Measurements from ENCODE around the gene SLC30A2.

SLC30A2 gene

DNA sequence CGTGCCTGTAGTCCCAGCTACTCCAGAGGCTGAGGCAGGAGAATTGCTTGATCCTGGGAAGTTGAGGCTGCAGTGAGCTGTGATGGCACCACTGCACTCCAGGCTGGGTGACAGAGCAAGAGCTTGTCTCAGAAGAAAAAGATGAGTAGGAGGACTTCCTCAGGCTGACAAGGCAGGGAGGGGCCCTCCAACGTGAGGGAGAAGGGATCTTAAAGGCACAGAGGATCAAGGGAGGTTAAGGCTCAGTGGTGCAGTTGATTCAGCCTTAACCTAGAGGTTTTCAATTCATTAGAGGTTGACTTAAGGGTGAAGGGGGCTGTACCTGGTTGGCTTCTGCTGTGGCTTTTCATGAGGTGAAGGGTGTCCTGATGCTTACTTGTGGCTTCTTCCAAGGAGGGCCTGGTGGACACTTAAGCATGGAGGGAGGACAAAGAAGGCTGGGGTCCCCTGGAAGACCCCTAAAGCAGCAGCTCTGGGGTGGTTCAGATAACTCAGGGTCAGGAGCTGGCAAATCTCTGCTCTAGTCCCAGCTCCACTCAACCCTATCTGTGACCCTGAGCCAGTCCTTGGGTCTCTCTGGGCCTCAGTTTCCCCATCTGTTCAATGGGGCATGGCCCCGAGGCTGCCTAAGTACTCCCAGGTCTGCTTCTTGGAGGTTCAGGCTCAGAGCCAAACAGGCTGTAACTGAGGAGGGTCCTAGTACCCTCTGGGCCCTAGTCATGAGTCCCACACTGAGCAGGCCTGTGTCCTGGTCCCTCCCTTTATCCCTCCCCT lies 18.0 kb downstream of the SLC30A2 start:
- Histone ChIP-seq H3K36me3 (ENCODE audit: control insufficient read depth in 2 of 2, insufficient read depth in 1 of 2, low read length in 2 of 2) (no peaks in the 10 kb centered on the region), H3K27ac (ENCODE audit: extremely low read depth, low read depth, low read length) (no peak overlapping the region), H3K4me3 (ENCODE audit: low read depth, low read length) (no peak overlapping the region), H3K9me3 (ENCODE audit: control insufficient read depth, insufficient read depth, low read depth, low read length) (no peaks in the 10 kb centered on the region), H3K4me1 (ENCODE audit: control insufficient read depth, insufficient read depth, low read length) (no peaks in the 10 kb centered on the region)
- POLR2A ChIA-PET, result interaction anchor here (0.9 kb wide), 1 partner anchor 9 kb away, joined by 3 read pairs; no protein-coding TSS in a partner anchor
- CTCF ChIA-PET, result interaction anchor here (0.5 to 1.6 kb wide), 4 partner anchors 11 to 185 kb away, joined by 3 read pairs; no protein-coding TSS in a partner anchor
- TF ChIP-seq, protein P1, sequence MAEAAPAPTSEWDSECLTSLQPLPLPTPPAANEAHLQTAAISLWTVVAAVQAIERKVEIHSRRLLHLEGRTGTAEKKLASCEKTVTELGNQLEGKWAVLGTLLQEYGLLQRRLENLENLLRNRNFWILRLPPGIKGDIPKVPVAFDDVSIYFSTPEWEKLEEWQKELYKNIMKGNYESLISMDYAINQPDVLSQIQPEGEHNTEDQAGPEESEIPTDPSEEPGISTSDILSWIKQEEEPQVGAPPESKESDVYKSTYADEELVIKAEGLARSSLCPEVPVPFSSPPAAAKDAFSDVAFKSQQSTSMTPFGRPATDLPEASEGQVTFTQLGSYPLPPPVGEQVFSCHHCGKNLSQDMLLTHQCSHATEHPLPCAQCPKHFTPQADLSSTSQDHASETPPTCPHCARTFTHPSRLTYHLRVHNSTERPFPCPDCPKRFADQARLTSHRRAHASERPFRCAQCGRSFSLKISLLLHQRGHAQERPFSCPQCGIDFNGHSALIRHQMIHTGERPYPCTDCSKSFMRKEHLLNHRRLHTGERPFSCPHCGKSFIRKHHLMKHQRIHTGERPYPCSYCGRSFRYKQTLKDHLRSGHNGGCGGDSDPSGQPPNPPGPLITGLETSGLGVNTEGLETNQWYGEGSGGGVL (tag by site-specific recombination; IDR thresholded peaks at IDR 0.05), result no peak
- TF ChIP-seq ZNF558 (tag by site-specific recombination; IDR thresholded peaks at IDR 0.05), result no peak
- peak; percentile 28; the same call in 1 of the 2 replicates for TF ChIP-seq ZNF394 (tag by site-specific recombination; IDR thresholded peaks at IDR 0.05; ENCODE audit: borderline replicate concordance)
- TF ChIP-seq EGR2 (tag by site-specific recombination; IDR thresholded peaks at IDR 0.05; ENCODE audit: low read depth), result 0 out of 2 replicates have a peak, but pooled peaks have one; percentile 21
- TF ChIP-seq, protein P2, sequence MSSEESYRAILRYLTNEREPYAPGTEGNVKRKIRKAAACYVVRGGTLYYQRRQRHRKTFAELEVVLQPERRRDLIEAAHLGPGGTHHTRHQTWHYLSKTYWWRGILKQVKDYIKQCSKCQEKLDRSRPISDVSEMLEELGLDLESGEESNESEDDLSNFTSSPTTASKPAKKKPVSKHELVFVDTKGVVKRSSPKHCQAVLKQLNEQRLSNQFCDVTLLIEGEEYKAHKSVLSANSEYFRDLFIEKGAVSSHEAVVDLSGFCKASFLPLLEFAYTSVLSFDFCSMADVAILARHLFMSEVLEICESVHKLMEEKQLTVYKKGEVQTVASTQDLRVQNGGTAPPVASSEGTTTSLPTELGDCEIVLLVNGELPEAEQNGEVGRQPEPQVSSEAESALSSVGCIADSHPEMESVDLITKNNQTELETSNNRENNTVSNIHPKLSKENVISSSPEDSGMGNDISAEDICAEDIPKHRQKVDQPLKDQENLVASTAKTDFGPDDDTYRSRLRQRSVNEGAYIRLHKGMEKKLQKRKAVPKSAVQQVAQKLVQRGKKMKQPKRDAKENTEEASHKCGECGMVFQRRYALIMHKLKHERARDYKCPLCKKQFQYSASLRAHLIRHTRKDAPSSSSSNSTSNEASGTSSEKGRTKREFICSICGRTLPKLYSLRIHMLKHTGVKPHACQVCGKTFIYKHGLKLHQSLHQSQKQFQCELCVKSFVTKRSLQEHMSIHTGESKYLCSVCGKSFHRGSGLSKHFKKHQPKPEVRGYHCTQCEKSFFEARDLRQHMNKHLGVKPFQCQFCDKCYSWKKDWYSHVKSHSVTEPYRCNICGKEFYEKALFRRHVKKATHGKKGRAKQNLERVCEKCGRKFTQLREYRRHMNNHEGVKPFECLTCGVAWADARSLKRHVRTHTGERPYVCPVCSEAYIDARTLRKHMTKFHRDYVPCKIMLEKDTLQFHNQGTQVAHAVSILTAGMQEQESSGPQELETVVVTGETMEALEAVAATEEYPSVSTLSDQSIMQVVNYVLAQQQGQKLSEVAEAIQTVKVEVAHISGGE (tag by site-specific recombination; conservative IDR thresholded peaks at IDR 0.05; ENCODE audit: low read depth), result no peak

- Histone ChIP-seq H3K9me3 (ENCODE audit: control insufficient read depth, insufficient read depth, low read depth, low read length) (no peaks in the 10 kb centered on the region), H3K27ac (ENCODE audit: extremely low read depth, low read depth, low read length) (no peak overlapping the region), H3K4me3 (ENCODE audit: low read depth, low read length) (no peak overlapping the region), H3K4me1 (ENCODE audit: control insufficient read depth, insufficient read depth, low read length) (no peaks in the 10 kb centered on the region), H3K36me3 (ENCODE audit: control insufficient read depth in 2 of 2, insufficient read depth in 1 of 2, low read length in 2 of 2) (no peaks in the 10 kb centered on the region)
- POLR2A ChIA-PET, result interaction anchor here (0.7 kb wide), 1 partner anchor 350 kb away, joined by 6 read pairs; no protein-coding TSS in a partner anchor
- CTCF ChIA-PET, result interaction anchor here (1.2 kb wide), 1 partner anchor 11 kb away, joined by 6 read pairs; no protein-coding TSS in a partner anchor
- TF ChIP-seq TSHZ1 (tag by site-specific recombination; IDR thresholded peaks at IDR 0.05; ENCODE audit: borderline replicate concordance), result no peak
- no peak for TF ChIP-seq ZNF571 (tag by site-specific recombination; IDR thresholded peaks at IDR 0.05)
- no peak for TF ChIP-seq KLF1 (tag by site-specific recombination; IDR thresholded peaks at IDR 0.05)
- TF ChIP-seq, protein P3, sequence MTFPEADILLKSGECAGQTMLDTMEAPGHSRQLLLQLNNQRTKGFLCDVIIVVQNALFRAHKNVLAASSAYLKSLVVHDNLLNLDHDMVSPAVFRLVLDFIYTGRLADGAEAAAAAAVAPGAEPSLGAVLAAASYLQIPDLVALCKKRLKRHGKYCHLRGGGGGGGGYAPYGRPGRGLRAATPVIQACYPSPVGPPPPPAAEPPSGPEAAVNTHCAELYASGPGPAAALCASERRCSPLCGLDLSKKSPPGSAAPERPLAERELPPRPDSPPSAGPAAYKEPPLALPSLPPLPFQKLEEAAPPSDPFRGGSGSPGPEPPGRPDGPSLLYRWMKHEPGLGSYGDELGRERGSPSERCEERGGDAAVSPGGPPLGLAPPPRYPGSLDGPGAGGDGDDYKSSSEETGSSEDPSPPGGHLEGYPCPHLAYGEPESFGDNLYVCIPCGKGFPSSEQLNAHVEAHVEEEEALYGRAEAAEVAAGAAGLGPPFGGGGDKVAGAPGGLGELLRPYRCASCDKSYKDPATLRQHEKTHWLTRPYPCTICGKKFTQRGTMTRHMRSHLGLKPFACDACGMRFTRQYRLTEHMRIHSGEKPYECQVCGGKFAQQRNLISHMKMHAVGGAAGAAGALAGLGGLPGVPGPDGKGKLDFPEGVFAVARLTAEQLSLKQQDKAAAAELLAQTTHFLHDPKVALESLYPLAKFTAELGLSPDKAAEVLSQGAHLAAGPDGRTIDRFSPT (tag by site-specific recombination; IDR thresholded peaks at IDR 0.05), result no peak
- no peak for TF ChIP-seq ZEB2 (tag by site-specific recombination; IDR thresholded peaks at IDR 0.05)
- TF ChIP-seq, protein P4, sequence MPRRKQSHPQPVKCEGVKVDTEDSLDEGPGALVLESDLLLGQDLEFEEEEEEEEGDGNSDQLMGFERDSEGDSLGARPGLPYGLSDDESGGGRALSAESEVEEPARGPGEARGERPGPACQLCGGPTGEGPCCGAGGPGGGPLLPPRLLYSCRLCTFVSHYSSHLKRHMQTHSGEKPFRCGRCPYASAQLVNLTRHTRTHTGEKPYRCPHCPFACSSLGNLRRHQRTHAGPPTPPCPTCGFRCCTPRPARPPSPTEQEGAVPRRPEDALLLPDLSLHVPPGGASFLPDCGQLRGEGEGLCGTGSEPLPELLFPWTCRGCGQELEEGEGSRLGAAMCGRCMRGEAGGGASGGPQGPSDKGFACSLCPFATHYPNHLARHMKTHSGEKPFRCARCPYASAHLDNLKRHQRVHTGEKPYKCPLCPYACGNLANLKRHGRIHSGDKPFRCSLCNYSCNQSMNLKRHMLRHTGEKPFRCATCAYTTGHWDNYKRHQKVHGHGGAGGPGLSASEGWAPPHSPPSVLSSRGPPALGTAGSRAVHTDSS (tag by site-specific recombination; IDR thresholded peaks at IDR 0.05), result no peak
- TF ChIP-seq, protein P5, sequence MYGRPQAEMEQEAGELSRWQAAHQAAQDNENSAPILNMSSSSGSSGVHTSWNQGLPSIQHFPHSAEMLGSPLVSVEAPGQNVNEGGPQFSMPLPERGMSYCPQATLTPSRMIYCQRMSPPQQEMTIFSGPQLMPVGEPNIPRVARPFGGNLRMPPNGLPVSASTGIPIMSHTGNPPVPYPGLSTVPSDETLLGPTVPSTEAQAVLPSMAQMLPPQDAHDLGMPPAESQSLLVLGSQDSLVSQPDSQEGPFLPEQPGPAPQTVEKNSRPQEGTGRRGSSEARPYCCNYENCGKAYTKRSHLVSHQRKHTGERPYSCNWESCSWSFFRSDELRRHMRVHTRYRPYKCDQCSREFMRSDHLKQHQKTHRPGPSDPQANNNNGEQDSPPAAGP (tag by site-specific recombination; IDR thresholded peaks at IDR 0.05), result no peak
- no peak for TF ChIP-seq ZNF514 (tag by site-specific recombination; IDR thresholded peaks at IDR 0.05)
- no peak for TF ChIP-seq ZNF510 (tag by site-specific recombination; IDR thresholded peaks at IDR 0.05; ENCODE audit: insufficient replicate concordance)
- no peak for TF ChIP-seq PRDM4 (tag by site-specific recombination; IDR thresholded peaks at IDR 0.05)
These were observed 20.4 kb downstream of the SLC30A2 start for GRCh38 chr1:26025517-26025916.
